ENCODE data around the gene ZNF12. TPM values are rescaled to one million over a fixed set of nuclear protein-coding genes. Genes with fewer than 3 reads are reported as not detected.

ZNF12 gene
- polyA plus RNA-seq, 1 donor from 2014 or later: 27.9 TPM

DNA sequence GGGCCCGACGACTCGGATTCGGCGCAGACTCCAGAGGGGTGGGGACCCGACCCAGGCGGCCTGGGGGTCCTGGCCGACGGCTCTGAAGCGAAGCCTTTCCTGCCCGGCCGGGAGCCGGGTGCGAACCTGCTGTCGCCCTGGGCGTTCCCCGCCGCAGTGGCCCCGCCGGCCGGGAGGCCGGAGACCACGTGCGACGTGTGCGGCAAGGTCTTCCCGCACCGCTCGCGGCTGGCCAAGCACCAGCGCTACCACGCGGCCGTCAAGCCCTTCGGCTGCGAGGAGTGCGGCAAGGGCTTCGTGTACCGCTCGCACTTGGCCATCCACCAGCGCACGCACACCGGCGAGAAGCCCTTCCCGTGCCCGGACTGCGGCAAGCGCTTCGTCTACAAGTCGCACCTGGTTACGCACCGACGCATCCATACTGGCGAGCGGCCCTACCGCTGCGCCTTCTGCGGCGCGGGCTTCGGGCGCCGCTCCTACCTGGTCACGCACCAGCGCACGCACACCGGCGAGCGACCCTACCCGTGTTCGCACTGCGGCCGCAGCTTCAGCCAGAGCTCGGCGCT, 54.2 kb downstream of the ZNF12 start:
- H3K27me3 ChIP-seq (ENCODE audit: insufficient read depth, low read depth, low read length): no peaks in the 10 kb centered on the region
- no peaks in the 10 kb centered on the region for H3F3A ChIP-seq (ENCODE audit: insufficient read depth, low read length, poor library complexity, severe bottlenecking)
- peaks cover 29% of the 10 kb centered on the region for H3K36me3 ChIP-seq (ENCODE audit: insufficient read depth, low read length)
- H3K9me2 ChIP-seq (ENCODE audit: insufficient read depth, low read length): no peaks in the 10 kb centered on the region
- no peak overlapping the region for H3K27ac ChIP-seq (ENCODE audit: low read length)
- no peak overlapping the region for H3K4me3 ChIP-seq (ENCODE audit: low read length)
- no peak overlapping the region for H3K9ac ChIP-seq (ENCODE audit: low read length)
- no peak overlapping the region for H2AFZ ChIP-seq (ENCODE audit: low read depth, low read length)
- TF ChIP-seq EP300 (conservative IDR thresholded peaks at IDR 0.05; ENCODE audit: poor library complexity, severe bottlenecking) (no peak), RAD21 (conservative IDR thresholded peaks at IDR 0.05) (no peak), TAF1 (IDR thresholded peaks at IDR 0.05; ENCODE audit: low read depth) (no peak), SMC3 (conservative IDR thresholded peaks at IDR 0.05; ENCODE audit: poor library complexity) (no peak), EZH2 (IDR thresholded peaks at IDR 0.05; ENCODE audit: borderline replicate concordance, insufficient read depth, low read length, poor library complexity, severe bottlenecking) (no peak), POLR2AphosphoS5 (IDR thresholded peaks at IDR 0.05) (no peak), MXI1 (conservative IDR thresholded peaks at IDR 0.05; ENCODE audit: poor library complexity, severe bottlenecking) (no peak)
- TF ChIP-seq, protein P1, sequence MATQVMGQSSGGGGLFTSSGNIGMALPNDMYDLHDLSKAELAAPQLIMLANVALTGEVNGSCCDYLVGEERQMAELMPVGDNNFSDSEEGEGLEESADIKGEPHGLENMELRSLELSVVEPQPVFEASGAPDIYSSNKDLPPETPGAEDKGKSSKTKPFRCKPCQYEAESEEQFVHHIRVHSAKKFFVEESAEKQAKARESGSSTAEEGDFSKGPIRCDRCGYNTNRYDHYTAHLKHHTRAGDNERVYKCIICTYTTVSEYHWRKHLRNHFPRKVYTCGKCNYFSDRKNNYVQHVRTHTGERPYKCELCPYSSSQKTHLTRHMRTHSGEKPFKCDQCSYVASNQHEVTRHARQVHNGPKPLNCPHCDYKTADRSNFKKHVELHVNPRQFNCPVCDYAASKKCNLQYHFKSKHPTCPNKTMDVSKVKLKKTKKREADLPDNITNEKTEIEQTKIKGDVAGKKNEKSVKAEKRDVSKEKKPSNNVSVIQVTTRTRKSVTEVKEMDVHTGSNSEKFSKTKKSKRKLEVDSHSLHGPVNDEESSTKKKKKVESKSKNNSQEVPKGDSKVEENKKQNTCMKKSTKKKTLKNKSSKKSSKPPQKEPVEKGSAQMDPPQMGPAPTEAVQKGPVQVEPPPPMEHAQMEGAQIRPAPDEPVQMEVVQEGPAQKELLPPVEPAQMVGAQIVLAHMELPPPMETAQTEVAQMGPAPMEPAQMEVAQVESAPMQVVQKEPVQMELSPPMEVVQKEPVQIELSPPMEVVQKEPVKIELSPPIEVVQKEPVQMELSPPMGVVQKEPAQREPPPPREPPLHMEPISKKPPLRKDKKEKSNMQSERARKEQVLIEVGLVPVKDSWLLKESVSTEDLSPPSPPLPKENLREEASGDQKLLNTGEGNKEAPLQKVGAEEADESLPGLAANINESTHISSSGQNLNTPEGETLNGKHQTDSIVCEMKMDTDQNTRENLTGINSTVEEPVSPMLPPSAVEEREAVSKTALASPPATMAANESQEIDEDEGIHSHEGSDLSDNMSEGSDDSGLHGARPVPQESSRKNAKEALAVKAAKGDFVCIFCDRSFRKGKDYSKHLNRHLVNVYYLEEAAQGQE (IDR thresholded peaks at IDR 0.05; ENCODE audit: borderline replicate concordance): no peak
- TF ChIP-seq, protein P2, sequence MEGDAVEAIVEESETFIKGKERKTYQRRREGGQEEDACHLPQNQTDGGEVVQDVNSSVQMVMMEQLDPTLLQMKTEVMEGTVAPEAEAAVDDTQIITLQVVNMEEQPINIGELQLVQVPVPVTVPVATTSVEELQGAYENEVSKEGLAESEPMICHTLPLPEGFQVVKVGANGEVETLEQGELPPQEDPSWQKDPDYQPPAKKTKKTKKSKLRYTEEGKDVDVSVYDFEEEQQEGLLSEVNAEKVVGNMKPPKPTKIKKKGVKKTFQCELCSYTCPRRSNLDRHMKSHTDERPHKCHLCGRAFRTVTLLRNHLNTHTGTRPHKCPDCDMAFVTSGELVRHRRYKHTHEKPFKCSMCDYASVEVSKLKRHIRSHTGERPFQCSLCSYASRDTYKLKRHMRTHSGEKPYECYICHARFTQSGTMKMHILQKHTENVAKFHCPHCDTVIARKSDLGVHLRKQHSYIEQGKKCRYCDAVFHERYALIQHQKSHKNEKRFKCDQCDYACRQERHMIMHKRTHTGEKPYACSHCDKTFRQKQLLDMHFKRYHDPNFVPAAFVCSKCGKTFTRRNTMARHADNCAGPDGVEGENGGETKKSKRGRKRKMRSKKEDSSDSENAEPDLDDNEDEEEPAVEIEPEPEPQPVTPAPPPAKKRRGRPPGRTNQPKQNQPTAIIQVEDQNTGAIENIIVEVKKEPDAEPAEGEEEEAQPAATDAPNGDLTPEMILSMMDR (IDR thresholded peaks at IDR 0.05; ENCODE audit: poor library complexity, severe bottlenecking): no peak
- no peaks in the 10 kb centered on the region for H4K20me1 ChIP-seq (ENCODE audit: insufficient read depth)
- no peak overlapping the region for H3K4me2 ChIP-seq (ENCODE audit: low read length)
- peaks cover 9% of the 10 kb centered on the region for H3K9me3 ChIP-seq (ENCODE audit: low read length)
- no peaks in the 10 kb centered on the region for H3K79me2 ChIP-seq (replicated peaks; ENCODE audit: insufficient read depth, low read length)

DNA sequence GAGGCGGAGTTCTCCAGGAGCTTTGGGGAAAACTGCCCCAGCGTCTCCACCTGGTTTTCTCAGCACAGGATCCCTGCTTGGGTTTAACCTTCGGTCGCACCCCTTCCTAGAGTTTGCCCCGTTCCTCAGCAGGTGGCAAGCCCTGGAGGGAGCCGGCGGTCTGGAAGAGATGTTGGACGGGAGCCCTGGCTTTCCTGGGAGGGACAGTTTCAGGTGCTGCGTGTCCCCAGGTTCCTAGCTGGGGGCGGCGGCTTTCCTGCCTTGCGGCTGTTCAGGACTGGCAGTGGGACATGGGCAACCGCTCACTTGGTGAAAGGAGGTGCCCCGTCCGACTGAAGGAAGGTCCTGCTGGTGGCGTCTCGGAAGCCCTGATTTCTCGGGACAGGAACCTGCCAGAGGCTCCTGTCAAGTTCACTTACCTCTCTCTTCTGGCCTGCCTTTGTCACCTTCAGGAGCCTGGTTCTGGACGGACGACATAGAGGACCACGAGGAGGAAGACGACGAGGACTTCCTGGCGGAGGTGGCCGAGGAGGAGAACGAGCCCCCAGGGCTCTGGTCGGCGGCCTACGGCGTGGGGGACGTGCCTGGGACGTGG, 54.8 kb downstream of the ZNF12 start:
- H2AFZ ChIP-seq (ENCODE audit: low read depth, low read length): no peak overlapping the region
- H3K9me3 ChIP-seq (ENCODE audit: low read length): peaks cover 9% of the 10 kb centered on the region
- H3K4me2 ChIP-seq (ENCODE audit: low read length): no peak overlapping the region
- no peaks in the 10 kb centered on the region for H3F3A ChIP-seq (ENCODE audit: insufficient read depth, low read length, poor library complexity, severe bottlenecking)
- no peak overlapping the region for H3K4me3 ChIP-seq (ENCODE audit: low read length)
- no peak for TF ChIP-seq EZH2 (IDR thresholded peaks at IDR 0.05; ENCODE audit: borderline replicate concordance, insufficient read depth, low read length, poor library complexity, severe bottlenecking)
- no peak for TF ChIP-seq POLR2AphosphoS5 (IDR thresholded peaks at IDR 0.05)
- no peak for TF ChIP-seq SMC3 (conservative IDR thresholded peaks at IDR 0.05; ENCODE audit: poor library complexity)
- TF ChIP-seq RAD21 (conservative IDR thresholded peaks at IDR 0.05): no peak
- TF ChIP-seq, protein P1 (IDR thresholded peaks at IDR 0.05; ENCODE audit: borderline replicate concordance): no peak
- TF ChIP-seq MXI1 (conservative IDR thresholded peaks at IDR 0.05; ENCODE audit: poor library complexity, severe bottlenecking): no peak
- TF ChIP-seq, protein P2 (IDR thresholded peaks at IDR 0.05; ENCODE audit: poor library complexity, severe bottlenecking): no peak
- no peak for TF ChIP-seq TAF1 (IDR thresholded peaks at IDR 0.05; ENCODE audit: low read depth)
- no peak for TF ChIP-seq EP300 (conservative IDR thresholded peaks at IDR 0.05; ENCODE audit: poor library complexity, severe bottlenecking)
- no peak overlapping the region for H3K9ac ChIP-seq (ENCODE audit: low read length)
- no peak overlapping the region for H3K27ac ChIP-seq (ENCODE audit: low read length)
- peaks cover 29% of the 10 kb centered on the region for H3K36me3 ChIP-seq (ENCODE audit: insufficient read depth, low read length)
- H3K27me3 ChIP-seq (ENCODE audit: insufficient read depth, low read depth, low read length): no peaks in the 10 kb centered on the region
- no peaks in the 10 kb centered on the region for H3K79me2 ChIP-seq (replicated peaks; ENCODE audit: insufficient read depth, low read length)
- H3K9me2 ChIP-seq (ENCODE audit: insufficient read depth, low read length): no peaks in the 10 kb centered on the region
- H4K20me1 ChIP-seq (ENCODE audit: insufficient read depth): no peaks in the 10 kb centered on the region
